Keratinocyte (primary cell): ENCODE results near the gene SOX2.
A peak's percentile ranks its signal among the peaks of the same experiment; 100 is the strongest.

Experiments
- CTCF ChIP-seq, 3 experiments: IDR thresholded peaks in 1 of 3; conservative IDR thresholded peaks in 1 of 3; optimal IDR thresholded peaks in 1 of 3; 2 replicates in 2 of 3; 3 replicates in 1 of 3; pipeline versions ENCODE3 to v1.5.1; 2011; ENCODE audit warnings: low read length in 3 of 3, mild to moderate bottlenecking in 3 of 3, moderate library complexity in 2 of 3, control low read depth in 1 of 3, inconsistent platforms in 1 of 3; ENCODE audit not compliant: insufficient read depth in 2 of 3; ENCODE audit errors: extremely low read depth in 1 of 3
- EZH2 ChIP-seq: IDR thresholded peaks from one replicate; pipeline ENCODE4 v1.6.1; 2012; ENCODE audit warnings: inconsistent platforms, mild to moderate bottlenecking, low read length, moderate library complexity

DNA sequence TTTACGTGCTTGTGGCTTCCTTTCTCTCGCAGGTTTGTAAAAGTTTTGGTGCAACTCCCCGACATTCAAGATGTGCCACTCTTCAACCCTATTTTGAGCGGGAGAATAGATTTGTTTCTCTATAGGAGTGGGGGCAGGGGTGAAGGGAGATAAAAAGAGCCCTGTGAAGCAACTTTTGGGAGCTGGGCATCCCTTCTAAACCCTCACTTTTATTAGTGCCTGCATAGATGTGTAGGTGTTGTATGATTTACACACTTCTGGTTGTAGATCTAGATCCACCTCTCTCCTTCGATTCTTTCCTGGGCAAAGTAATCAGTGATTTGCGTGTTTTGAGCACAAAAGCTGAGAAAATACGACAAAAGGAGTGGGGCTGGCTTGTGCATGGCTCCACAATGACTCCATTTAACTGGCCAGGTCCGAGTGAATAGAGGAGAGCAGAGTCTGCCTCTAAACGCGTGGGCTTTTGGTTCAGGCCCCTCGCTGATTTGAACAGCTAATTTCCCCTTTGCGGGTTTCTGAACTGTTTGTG is 17.7 kb downstream of the SOX2 start:
- no peak for TF ChIP-seq CTCF (optimal IDR thresholded peaks at IDR 0.05 in 1 of 3, IDR thresholded peaks at IDR 0.05 in 1 of 3, conservative IDR thresholded peaks at IDR 0.05 in 1 of 3; ENCODE audit: extremely low read depth in 1 of 3, insufficient read depth in 2 of 3, low read length in 3 of 3)
- peak; percentile 10 for TF ChIP-seq EZH2
